Mesendoderm (in vitro differentiated cells): ENCODE results near the gene BBS9.
"Not testable (repeated sequence)": the region's sequence is repeated elsewhere in the genome, so short reads cannot be mapped to it uniquely, and the experiment has no call there.

Experiments
- DNase-seq: peaks from one replicate; pipeline ENCODE4 v3.0.0; 2013
- H2AK5ac ChIP-seq: 2 replicates; pipeline ENCODE4 v1.6.1; 2013; ENCODE audit warnings: low read length, inconsistent platforms
- H2BK120ac ChIP-seq: 2 replicates; pipeline ENCODE4 v1.6.1; 2013; ENCODE audit warnings: low read depth, mild to moderate bottlenecking, low read length, moderate library complexity, mixed read lengths
- H2BK15ac ChIP-seq: replicated peaks from 2 replicates; pipeline ENCODE4 v1.6.1; 2013; ENCODE audit warnings: low read depth, mild to moderate bottlenecking, moderate library complexity
- H2BK5ac ChIP-seq: 2 replicates; pipeline ENCODE4 v1.6.1; 2013; ENCODE audit warnings: low read length, inconsistent platforms
- H3K18ac ChIP-seq: 2 replicates; pipeline ENCODE4 v1.6.1; 2013; ENCODE audit warnings: mild to moderate bottlenecking, low read length, mixed read lengths
- H3K23ac ChIP-seq: one replicate; pipeline ENCODE4 v1.6.1; 2013; ENCODE audit warnings: low read length
- H3K27ac ChIP-seq: 2 replicates; pipeline ENCODE4 v1.5.1; 2013; ENCODE audit warnings: low read depth, mild to moderate bottlenecking, inconsistent platforms, low read length, moderate library complexity
- H3K27me3 ChIP-seq: 2 replicates; pipeline ENCODE4 v1.6.1; 2013; ENCODE audit warnings: low read length, control low read depth, mild to moderate bottlenecking, inconsistent platforms; ENCODE audit not compliant: insufficient read depth, poor library complexity
- H3K36me3 ChIP-seq: 2 replicates; pipeline ENCODE4 v1.6.1; 2013; ENCODE audit warnings: low read length, inconsistent platforms; ENCODE audit not compliant: control insufficient read depth, insufficient read depth
- H3K4ac ChIP-seq: one replicate; pipeline ENCODE4 v1.6.1; 2013; ENCODE audit warnings: low read depth, mild to moderate bottlenecking, low read length, moderate library complexity
- H3K4me1 ChIP-seq: 2 replicates; pipeline ENCODE4 v1.6.1; 2013; ENCODE audit warnings: low read depth, low read length, inconsistent platforms; ENCODE audit not compliant: control insufficient read depth
- H3K4me2 ChIP-seq: 2 replicates; pipeline ENCODE4 v1.6.1; 2013; ENCODE audit warnings: low read length
- H3K4me3 ChIP-seq: 2 replicates; pipeline ENCODE4 v1.5.1; 2013; ENCODE audit warnings: mild to moderate bottlenecking, low read length
- H3K56ac ChIP-seq: one replicate; pipeline ENCODE4 v1.6.1; 2013; ENCODE audit warnings: low read length
- H3K79me1 ChIP-seq: 2 replicates; pipeline ENCODE4 v1.6.1; 2013; ENCODE audit warnings: low read length, inconsistent platforms
- H3K79me2 ChIP-seq: 2 replicates; pipeline ENCODE4 v1.6.1; 2013; ENCODE audit warnings: mild to moderate bottlenecking, low read length; ENCODE audit not compliant: control insufficient read depth, insufficient read depth
- H3K9ac ChIP-seq: 2 replicates; pipeline ENCODE4 v1.6.1; 2013; ENCODE audit warnings: low read length, inconsistent platforms
- H4K5ac ChIP-seq: one replicate; pipeline ENCODE4 v1.6.1; 2013; ENCODE audit warnings: low read length
- H4K8ac ChIP-seq: one replicate; pipeline ENCODE4 v1.6.1; 2013; ENCODE audit warnings: low read depth, mild to moderate bottlenecking, control low read depth, low read length, moderate library complexity
- WGBS: extraction: QIAGEN DNeasy Blood & Tissue Kit; methylation state at CpG from one replicate; pipeline ENCODE4 v1.1.7; 2013; ENCODE audit warnings: low lambda C conversion rate, missing lambda C conversion rate; ENCODE audit not compliant: insufficient coverage; ENCODE audit errors: extremely low coverage; 5-methylcytosine and 5-hydroxymethylcytosine counted together

The BBS9 gene

DNA sequence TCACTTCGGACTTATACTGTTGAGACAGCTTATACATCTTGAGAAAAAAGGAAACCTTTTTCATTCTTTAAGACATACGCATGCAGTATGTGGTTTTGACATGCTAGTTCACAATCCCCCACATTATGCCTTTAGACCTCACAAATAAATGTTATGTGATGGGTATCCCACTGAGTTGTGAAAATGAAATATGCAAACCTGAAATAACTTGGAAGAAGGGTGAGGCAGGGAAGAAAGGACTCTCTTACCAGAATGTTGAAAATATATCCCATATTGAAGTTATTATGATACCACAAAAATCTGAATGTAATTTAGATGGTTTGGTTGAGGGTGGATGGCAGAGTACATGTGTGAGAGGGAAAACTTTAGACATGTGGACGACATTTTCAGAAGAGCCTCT is 379.8 kb downstream of the BBS9 start:
- Histone ChIP-seq H3K18ac (no peak overlapping the region), H3K23ac (no peak overlapping the region), H2BK5ac (no peak overlapping the region), H3K27ac (no peak overlapping the region), H4K8ac (no peak overlapping the region), H3K79me2 (no peaks in the 10 kb centered on the region), H3K36me3 (no peaks in the 10 kb centered on the region), H3K79me1 (no peaks in the 10 kb centered on the region), H3K4me1 (no peaks in the 10 kb centered on the region), H3K56ac (no peak overlapping the region), H3K4ac (no peak overlapping the region), H4K5ac (no peak overlapping the region), H2BK120ac (no peak overlapping the region), H3K9ac (no peak overlapping the region), H3K27me3 (no peaks in the 10 kb centered on the region), H3K4me2 (no peak overlapping the region), H2AK5ac (no peak overlapping the region), H2BK15ac (no peak overlapping the region), H3K4me3 (no peak overlapping the region)
- WGBS, result no CpG with 5 or more reads among the region's 3 CpGs
- DNase-seq, result no peak

DNA sequence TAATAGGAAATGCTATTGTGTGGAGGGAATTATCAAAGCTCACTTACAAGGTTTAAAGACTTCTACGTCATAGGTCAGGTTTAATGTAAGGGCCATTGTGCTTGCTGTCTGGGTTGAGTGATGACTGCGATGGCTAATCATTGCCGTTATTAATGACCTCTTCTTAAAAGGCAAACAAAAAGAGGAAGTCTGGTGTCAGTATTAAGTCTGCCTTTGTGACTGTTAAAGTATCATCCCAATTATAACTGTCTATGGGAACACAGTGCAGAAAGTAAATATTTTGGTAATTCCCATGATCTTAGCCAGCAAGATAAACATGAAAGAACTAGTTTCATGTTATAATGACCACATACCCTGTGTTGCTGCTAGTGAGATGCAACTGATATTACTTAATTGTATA is 382.4 kb downstream of the BBS9 start:
- Histone ChIP-seq H2BK15ac (no peak overlapping the region), H3K23ac (no peak overlapping the region), H4K8ac (no peak overlapping the region), H3K36me3 (no peaks in the 10 kb centered on the region), H3K79me2 (no peaks in the 10 kb centered on the region), H3K18ac (no peak overlapping the region), H2AK5ac (no peak overlapping the region), H3K4ac (no peak overlapping the region), H3K4me2 (no peak overlapping the region), H2BK5ac (no peak overlapping the region), H3K4me1 (no peaks in the 10 kb centered on the region), H3K4me3 (no peak overlapping the region), H3K27me3 (no peaks in the 10 kb centered on the region), H2BK120ac (no peak overlapping the region), H3K56ac (no peak overlapping the region), H4K5ac (no peak overlapping the region), H3K9ac (no peak overlapping the region), H3K27ac (no peak overlapping the region), H3K79me1 (no peaks in the 10 kb centered on the region)
- no CpG with 5 or more reads among the region's 3 CpGs for WGBS
- DNase-seq, result no peak

DNA sequence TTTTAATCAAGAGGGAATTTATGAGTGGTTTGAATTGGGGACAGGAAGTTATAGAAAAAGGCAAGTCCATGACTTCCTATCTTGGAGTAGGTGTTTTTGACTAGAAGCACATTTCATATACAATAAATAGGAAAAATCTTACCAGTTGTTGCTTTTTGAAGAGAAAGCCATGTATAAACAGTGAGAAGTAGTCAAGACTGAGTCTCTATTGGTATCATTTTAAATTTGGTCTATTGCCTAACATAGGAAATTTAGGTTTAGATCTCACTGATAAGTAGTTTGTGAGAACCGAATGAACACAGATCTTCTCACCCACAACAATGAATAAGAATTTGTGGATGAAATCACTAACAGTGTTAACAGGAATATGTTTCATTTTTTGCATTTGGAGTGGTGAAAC is 387.2 kb downstream of the BBS9 start:
- Histone ChIP-seq H3K4ac (no peak overlapping the region), H4K8ac (no peak overlapping the region), H3K79me1 (no peaks in the 10 kb centered on the region), H3K56ac (no peak overlapping the region), H3K27ac (no peak overlapping the region), H3K27me3 (no peaks in the 10 kb centered on the region), H3K4me2 (no peak overlapping the region), H3K4me1 (no peaks in the 10 kb centered on the region), H3K18ac (no peak overlapping the region), H2BK15ac (no peak overlapping the region), H3K4me3 (no peak overlapping the region), H3K36me3 (no peaks in the 10 kb centered on the region), H3K23ac (no peak overlapping the region), H3K79me2 (no peaks in the 10 kb centered on the region), H2AK5ac (no peak overlapping the region), H2BK5ac (no peak overlapping the region), H2BK120ac (no peak overlapping the region), H4K5ac (no peak overlapping the region), H3K9ac (no peak overlapping the region)
- WGBS, result no CpG with 5 or more reads among the region's 1 CpG
- no peak for DNase-seq

DNA sequence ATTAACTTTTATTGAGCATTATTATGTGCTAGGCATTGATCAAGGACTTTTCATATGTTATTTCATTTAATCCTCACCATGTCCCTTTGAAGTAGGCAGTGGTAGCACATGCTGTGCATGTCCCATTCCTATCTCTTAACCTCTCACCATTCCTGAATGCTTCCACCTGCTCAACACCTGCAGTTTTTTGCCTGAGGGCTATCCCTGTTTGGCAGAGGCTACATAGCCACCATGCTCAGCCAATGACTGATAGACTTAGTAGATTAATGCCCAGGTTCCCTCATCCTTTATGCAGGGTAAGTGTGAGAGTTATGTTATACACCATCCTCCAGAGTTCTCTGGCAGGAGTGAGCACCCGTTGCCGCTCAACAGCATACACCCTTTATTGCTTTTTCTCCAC is 387.8 kb downstream of the BBS9 start:
- Histone ChIP-seq H2BK5ac (no peak overlapping the region), H2BK120ac (no peak overlapping the region), H3K4ac (no peak overlapping the region), H3K4me2 (no peak overlapping the region), H3K18ac (no peak overlapping the region), H4K5ac (no peak overlapping the region), H3K4me3 (no peak overlapping the region), H4K8ac (no peak overlapping the region), H3K23ac (no peak overlapping the region), H3K79me1 (no peaks in the 10 kb centered on the region), H3K4me1 (no peaks in the 10 kb centered on the region), H3K9ac (no peak overlapping the region), H3K79me2 (no peaks in the 10 kb centered on the region), H2BK15ac (no peak overlapping the region), H3K27ac (no peak overlapping the region), H2AK5ac (no peak overlapping the region), H3K56ac (no peak overlapping the region), H3K27me3 (no peaks in the 10 kb centered on the region), H3K36me3 (no peaks in the 10 kb centered on the region)
- WGBS, result no CpG with 5 or more reads among the region's 2 CpGs
- no peak for DNase-seq

- H3K4me2 ChIP-seq, H3K79me1 ChIP-seq, H3K4me1 ChIP-seq, H3K36me3 ChIP-seq, H3K18ac ChIP-seq, H4K5ac ChIP-seq, H3K4ac ChIP-seq, H3K27ac ChIP-seq, H4K8ac ChIP-seq, H3K27me3 ChIP-seq, H2BK15ac ChIP-seq, H2AK5ac ChIP-seq, H2BK120ac ChIP-seq, H3K4me3 ChIP-seq, H3K9ac ChIP-seq, H2BK5ac ChIP-seq, H3K56ac ChIP-seq, H3K79me2 ChIP-seq, H3K23ac ChIP-seq: not testable (repeated sequence)
- peak; percentile 78 for DNase-seq
- no CpG with 5 or more reads among the region's 9 CpGs for WGBS
Measured at GRCh38 chr7:33527008-33527407, 397.6 kb downstream of the BBS9 start.

GRCh38 chr7:33527613-33528012 is 398.2 kb downstream of the BBS9 start:
- H3K79me1 ChIP-seq, H3K27me3 ChIP-seq, H2AK5ac ChIP-seq, DNase-seq, H3K4me2 ChIP-seq, H3K4ac ChIP-seq, H3K9ac ChIP-seq, H3K27ac ChIP-seq, H3K23ac ChIP-seq, H2BK120ac ChIP-seq, H3K56ac ChIP-seq, H3K4me1 ChIP-seq, H3K18ac ChIP-seq, H4K5ac ChIP-seq, H2BK15ac ChIP-seq, H3K79me2 ChIP-seq, H3K36me3 ChIP-seq, H2BK5ac ChIP-seq, H3K4me3 ChIP-seq, H4K8ac ChIP-seq: not testable (repeated sequence)
- no CpG with 5 or more reads among the region's 10 CpGs for whole genome bisulfite sequencing
